ENCODE data around the gene PLCG1. TPM values are rescaled to one million over a fixed set of nuclear protein-coding genes. Genes with fewer than 3 reads are reported as not detected.

Gene PLCG1
- total RNA-seq, 2 experiments from 2014 or later: 387 to 404 TPM

DNA sequence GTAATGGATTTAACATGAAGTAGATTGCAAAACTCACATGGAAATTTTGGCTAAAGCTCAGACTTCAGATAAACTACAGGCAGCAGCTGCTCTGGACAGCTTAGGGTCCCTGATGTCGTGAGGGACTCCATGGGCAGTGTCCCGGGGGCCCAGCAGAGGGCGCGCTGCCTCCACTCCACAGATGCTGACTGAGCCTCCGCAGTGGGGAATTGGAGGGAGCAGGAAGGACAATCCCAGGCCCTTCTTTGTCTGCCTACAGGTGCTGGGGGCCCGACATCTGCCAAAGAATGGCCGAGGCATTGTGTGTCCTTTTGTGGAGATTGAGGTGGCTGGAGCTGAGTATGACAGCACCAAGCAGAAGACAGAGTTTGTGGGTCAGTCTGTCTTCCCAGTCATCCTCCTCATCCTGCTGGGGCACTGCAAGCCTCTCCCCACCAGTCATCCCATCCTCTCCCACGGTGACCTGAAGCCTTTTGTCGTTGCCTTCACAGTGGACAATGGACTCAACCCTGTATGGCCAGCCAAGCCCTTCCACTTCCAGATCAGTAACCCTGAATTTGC is 35.9 kb downstream of the PLCG1 start:
- H3K36me3 ChIP-seq (ENCODE audit: insufficient read depth, low read length): peaks cover 86% of the 10 kb centered on the region
- ChIA-PET CTCF (interaction anchor here (0.6 to 3.1 kb wide), 23 partner anchors 9 to 185 kb away, joined by 3 to 34 read pairs (median 4); partner anchors contain the start of gene LPIN3), POLR2A (interaction anchor here (0.5 to 1.8 kb wide), 8 partner anchors 16 to 38 kb away, joined by 3 to 12 read pairs (median 4); no protein-coding TSS in a partner anchor)
- no peak overlapping the region for H3K27ac ChIP-seq (ENCODE audit: low read depth in 1 of 2, low read length in 2 of 2)
- H3K4me3 ChIP-seq (ENCODE audit: low read length): no peak overlapping the region
- DNase-seq (peak; percentile 49 to 81 (median 62)), ATAC-seq (ENCODE audit: poor library complexity) (peak; percentile 89)
- H3K27me3 Mint-ChIP-seq: no peaks in the 10 kb centered on the region
- no peaks in the 10 kb centered on the region for H3K9me3 Mint-ChIP-seq
- H3K4me3 Mint-ChIP-seq: no peak overlapping the region
- H3K27me3 ChIP-seq (ENCODE audit: control insufficient read depth in 1 of 2, insufficient read depth in 2 of 2, low read length in 2 of 2): no peaks in the 10 kb centered on the region
- H3K27ac Mint-ChIP-seq: peak overlapping the region; percentile 67
- peaks cover 17% of the 10 kb centered on the region for H3K4me1 ChIP-seq (ENCODE audit: insufficient read depth, low read length)
- H3K9me3 ChIP-seq (ENCODE audit: control insufficient read depth in 1 of 2, insufficient read depth in 1 of 2, low read length in 2 of 2): no peaks in the 10 kb centered on the region
- H3K4me1 Mint-ChIP-seq (ENCODE audit: low read depth): peaks cover 15% of the 10 kb centered on the region
- TF ChIP-seq, protein P1, sequence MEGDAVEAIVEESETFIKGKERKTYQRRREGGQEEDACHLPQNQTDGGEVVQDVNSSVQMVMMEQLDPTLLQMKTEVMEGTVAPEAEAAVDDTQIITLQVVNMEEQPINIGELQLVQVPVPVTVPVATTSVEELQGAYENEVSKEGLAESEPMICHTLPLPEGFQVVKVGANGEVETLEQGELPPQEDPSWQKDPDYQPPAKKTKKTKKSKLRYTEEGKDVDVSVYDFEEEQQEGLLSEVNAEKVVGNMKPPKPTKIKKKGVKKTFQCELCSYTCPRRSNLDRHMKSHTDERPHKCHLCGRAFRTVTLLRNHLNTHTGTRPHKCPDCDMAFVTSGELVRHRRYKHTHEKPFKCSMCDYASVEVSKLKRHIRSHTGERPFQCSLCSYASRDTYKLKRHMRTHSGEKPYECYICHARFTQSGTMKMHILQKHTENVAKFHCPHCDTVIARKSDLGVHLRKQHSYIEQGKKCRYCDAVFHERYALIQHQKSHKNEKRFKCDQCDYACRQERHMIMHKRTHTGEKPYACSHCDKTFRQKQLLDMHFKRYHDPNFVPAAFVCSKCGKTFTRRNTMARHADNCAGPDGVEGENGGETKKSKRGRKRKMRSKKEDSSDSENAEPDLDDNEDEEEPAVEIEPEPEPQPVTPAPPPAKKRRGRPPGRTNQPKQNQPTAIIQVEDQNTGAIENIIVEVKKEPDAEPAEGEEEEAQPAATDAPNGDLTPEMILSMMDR (IDR thresholded peaks at IDR 0.05): peak; percentile 92
- H3K36me3 Mint-ChIP-seq (ENCODE audit: low read depth): peaks cover 98% of the 10 kb centered on the region
- intact Hi-C loops (cut with DNase I, micrococcal nuclease): loop anchor here (1.0 to 5.0 kb wide), 6 partner anchors 36 to 167 kb away; partner anchors contain the start of genes LPIN3 (in 1 of the 2) and PLCG1 (in 1 of the 2)

DNA sequence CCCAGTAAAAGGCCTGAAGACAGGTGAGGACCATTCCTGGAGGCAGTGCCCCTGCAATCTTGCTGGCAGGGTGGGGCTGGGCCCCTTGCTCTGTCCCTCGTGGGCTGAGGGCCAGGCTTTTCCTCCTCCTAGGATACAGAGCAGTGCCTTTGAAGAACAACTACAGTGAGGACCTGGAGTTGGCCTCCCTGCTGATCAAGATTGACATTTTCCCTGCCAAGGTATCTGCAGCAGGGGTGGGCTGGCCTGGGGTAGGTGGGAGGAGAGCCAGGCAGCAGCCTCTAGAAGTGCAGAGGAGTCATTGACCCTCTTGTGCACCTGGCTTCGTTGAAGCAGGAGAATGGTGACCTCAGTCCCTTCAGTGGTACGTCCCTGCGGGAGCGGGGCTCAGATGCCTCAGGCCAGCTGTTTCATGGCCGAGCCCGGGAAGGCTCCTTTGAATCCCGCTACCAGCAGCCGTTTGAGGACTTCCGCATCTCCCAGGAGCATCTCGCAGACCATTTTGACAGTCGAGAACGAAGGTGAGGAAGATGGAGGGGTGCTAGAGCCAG is 36.5 kb downstream of the PLCG1 start:
- Mint-ChIP-seq H3K27ac (no peak overlapping the region), H3K27me3 (no peaks in the 10 kb centered on the region), H3K9me3 (no peaks in the 10 kb centered on the region), H3K36me3 (ENCODE audit: low read depth) (peaks cover 91% of the 10 kb centered on the region), H3K4me1 (ENCODE audit: low read depth) (peaks cover 15% of the 10 kb centered on the region), H3K4me3 (no peak overlapping the region)
- Histone ChIP-seq H3K4me1 (ENCODE audit: insufficient read depth, low read length) (peaks cover 11% of the 10 kb centered on the region), H3K4me3 (ENCODE audit: low read length) (no peak overlapping the region), H3K27me3 (ENCODE audit: control insufficient read depth in 1 of 2, insufficient read depth in 2 of 2, low read length in 2 of 2) (no peaks in the 10 kb centered on the region), H3K9me3 (ENCODE audit: control insufficient read depth in 1 of 2, insufficient read depth in 1 of 2, low read length in 2 of 2) (no peaks in the 10 kb centered on the region), H3K36me3 (ENCODE audit: insufficient read depth, low read length) (peaks cover 80% of the 10 kb centered on the region), H3K27ac (ENCODE audit: low read depth in 1 of 2, low read length in 2 of 2) (no peak overlapping the region)
- TF ChIP-seq, protein P1 (IDR thresholded peaks at IDR 0.05): no peak
- no peak for ATAC-seq (ENCODE audit: poor library complexity)
- POLR2A ChIA-PET: interaction anchor here (1.3 to 1.8 kb wide), 3 partner anchors 25 to 38 kb away, joined by 4 to 12 read pairs (median 4); no protein-coding TSS in a partner anchor
- DNase-seq: peak in 2 of 14 experiments; percentile 5 to 27
- CTCF ChIA-PET: interaction anchor here (1.2 to 3.1 kb wide), 7 partner anchors 13 to 61 kb away, joined by 4 to 34 read pairs (median 7); no protein-coding TSS in a partner anchor
- intact Hi-C loops (cut with DNase I, micrococcal nuclease): loop anchor here (1.0 to 5.0 kb wide), 6 partner anchors 37 to 166 kb away; partner anchors contain the start of genes LPIN3 (in 1 of the 2) and PLCG1 (in 1 of the 2)

DNA sequence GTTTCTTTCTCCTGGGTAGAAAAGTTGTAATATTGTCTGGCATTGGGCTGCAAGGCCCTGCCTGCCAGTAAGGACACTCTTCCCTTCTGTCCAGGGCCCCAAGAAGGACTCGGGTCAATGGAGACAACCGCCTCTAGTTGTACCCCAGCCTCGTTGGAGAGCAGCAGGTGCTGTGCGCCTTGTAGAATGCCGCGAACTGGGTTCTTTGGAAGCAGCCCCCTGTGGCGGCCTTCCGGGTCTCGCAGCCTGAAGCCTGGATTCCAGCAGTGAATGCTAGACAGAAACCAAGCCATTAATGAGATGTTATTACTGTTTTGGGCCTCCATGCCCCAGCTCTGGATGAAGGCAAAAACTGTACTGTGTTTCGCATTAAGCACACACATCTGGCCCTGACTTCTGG is 37.0 kb downstream of the PLCG1 start:
- Mint-ChIP-seq H3K4me1 (ENCODE audit: low read depth) (peaks cover 15% of the 10 kb centered on the region), H3K27me3 (no peaks in the 10 kb centered on the region), H3K27ac (peak overlapping the region; percentile 33), H3K4me3 (no peak overlapping the region), H3K9me3 (no peaks in the 10 kb centered on the region), H3K36me3 (ENCODE audit: low read depth) (peaks cover 86% of the 10 kb centered on the region)
- H3K4me3 ChIP-seq (ENCODE audit: low read length): no peak overlapping the region
- H3K36me3 ChIP-seq (ENCODE audit: insufficient read depth, low read length): peaks cover 75% of the 10 kb centered on the region
- no peaks in the 10 kb centered on the region for H3K9me3 ChIP-seq (ENCODE audit: control insufficient read depth in 1 of 2, insufficient read depth in 1 of 2, low read length in 2 of 2)
- H3K27ac ChIP-seq (ENCODE audit: low read depth in 1 of 2, low read length in 2 of 2): no peak overlapping the region
- POLR2A ChIA-PET: interaction anchor here (1.4 kb wide), 1 partner anchor 25 kb away, joined by 4 read pairs; no protein-coding TSS in a partner anchor
- no peaks in the 10 kb centered on the region for H3K27me3 ChIP-seq (ENCODE audit: control insufficient read depth in 1 of 2, insufficient read depth in 2 of 2, low read length in 2 of 2)
- intact Hi-C loops (cut with DNase I, micrococcal nuclease): loop anchor here in 1 of 2 experiments (5.0 kb wide), 1 partner anchor 37 kb away; the partner anchor contains the start of gene PLCG1
- H3K4me1 ChIP-seq (ENCODE audit: insufficient read depth, low read length): peaks cover 11% of the 10 kb centered on the region
- no peak for ATAC-seq (ENCODE audit: poor library complexity)
- TF ChIP-seq, protein P1 (IDR thresholded peaks at IDR 0.05): no peak
- CTCF ChIA-PET: interaction anchor here (3.1 kb wide), 1 partner anchor 58 kb away, joined by 21 read pairs; no protein-coding TSS in a partner anchor
- peak in 2 of 14 experiments; percentile 2 to 25 for DNase-seq
